Cardiac muscle cell (in vitro differentiated cells and primary cell): ENCODE data around the gene FBXO9. TPM values are rescaled to one million over a fixed set of nuclear protein-coding genes. Genes with fewer than 3 reads are reported as not detected.
"Not testable (repeated sequence)": the region's sequence is repeated elsewhere in the genome, so short reads cannot be mapped to it uniquely, and the experiment has no call there.

Experiments
- DNase-seq, 2 donors: peaks; one replicate each; pipeline versions ENCODE4 v3.0.0 to v3.0.0-alpha.2; 2010 to 2017; ENCODE audit warnings: low read depth in 1 of 2, low spot score in 1 of 2
- H3K27ac ChIP-seq: fragments of 200-600 bp; sonication (generic); 2 replicates; pipeline ENCODE4 v1.5.1; 2016
- H3K27me3 ChIP-seq: fragments of 200-600 bp; sonication (generic); 2 replicates; pipeline ENCODE4 v1.6.0; 2016; ENCODE audit warnings: control low read depth
- H3K36me3 ChIP-seq: fragments of 200-600 bp; sonication (generic); 2 replicates; pipeline ENCODE4 v1.5.1; 2016; ENCODE audit warnings: control low read depth
- H3K4me1 ChIP-seq: fragments of 200-600 bp; sonication (generic); 2 replicates; pipeline ENCODE4 v1.8.1; 2017; ENCODE audit warnings: low read depth, mild to moderate bottlenecking, mixed run types
- H3K4me3 ChIP-seq: fragments of 200-600 bp; sonication (generic); 2 replicates; pipeline ENCODE4 v1.5.1; 2016; ENCODE audit warnings: mild to moderate bottlenecking
- H3K9me3 ChIP-seq: fragments of 200-600 bp; sonication (generic); 2 replicates; pipeline ENCODE4 v1.5.1; 2017; ENCODE audit warnings: low read depth, mild to moderate bottlenecking, control low read depth
- CTCF ChIP-seq: IDR thresholded peaks from 2 replicates; pipeline ENCODE4 v1.5.1; 2012; ENCODE audit warnings: low read depth, mild to moderate bottlenecking, low read length
- polyA plus RNA-seq: library from polyadenylated mRNA; unstranded; fragments of >200 nt; fragmentation: Nextera tagmentation; extraction: Ambion mirVana; gene quantifications from 2 replicates; pipeline ENCODE4 v1.2.1, GENCODE V29; 2016
- total RNA-seq: library from RNA; depleted of rRNA; stranded (reverse); fragments of >200 nt; gene quantifications from 2 replicates; pipeline ENCODE4 v1.2.3, GENCODE V29; 2016

The FBXO9 gene
- total and polyA plus RNA-seq, 2 experiments from 2014 or later = 69.9 to 182 TPM

- Histone ChIP-seq H3K36me3 (no peaks in the 10 kb centered on the region), H3K27ac (no peak overlapping the region), H3K4me1 (peaks cover 42% of the 10 kb centered on the region), H3K9me3 (no peaks in the 10 kb centered on the region), H3K27me3 (no peaks in the 10 kb centered on the region), H3K4me3 (no peak overlapping the region)
- no peak for DNase-seq
- TF ChIP-seq CTCF = no peak
These were observed 8.9 kb upstream of the FBXO9 start for GRCh38 chr6:53056273-53056672.

- H3K4me1 ChIP-seq = peaks cover 43% of the 10 kb centered on the region
- H3K27me3 ChIP-seq = no peaks in the 10 kb centered on the region
- no peak overlapping the region for H3K27ac ChIP-seq
- no peak for TF ChIP-seq CTCF
- no peak for DNase-seq
- no peaks in the 10 kb centered on the region for H3K36me3 ChIP-seq
- no peaks in the 10 kb centered on the region for H3K9me3 ChIP-seq
- H3K4me3 ChIP-seq = no peak overlapping the region
These were observed 6.6 kb upstream of the FBXO9 start for GRCh38 chr6:53058388-53059195.

GRCh38 chr6:53059648-53060589 lies 5.3 kb upstream of the FBXO9 start:
- Histone ChIP-seq H3K4me1 (peaks cover 43% of the 10 kb centered on the region), H3K27ac (peak overlapping the region; percentile 96), H3K9me3 (no peaks in the 10 kb centered on the region), H3K4me3 (peak overlapping the region; percentile 81), H3K36me3 (no peaks in the 10 kb centered on the region), H3K27me3 (no peaks in the 10 kb centered on the region)
- no peak for TF ChIP-seq CTCF
- no peak for DNase-seq

GRCh38 chr6:53062169-53062539 lies 3.0 kb upstream of the FBXO9 start:
- Histone ChIP-seq H3K36me3 (no peaks in the 10 kb centered on the region), H3K4me1 (peaks cover 38% of the 10 kb centered on the region), H3K27ac (peak overlapping the region; percentile 96), H3K27me3 (no peaks in the 10 kb centered on the region), H3K9me3 (no peaks in the 10 kb centered on the region), H3K4me3 (peak overlapping the region; percentile 81)
- TF ChIP-seq CTCF = no peak
- DNase-seq = no peak

- not testable (repeated sequence) for DNase-seq, H3K9me3 ChIP-seq, H3K27ac ChIP-seq, H3K27me3 ChIP-seq, H3K4me3 ChIP-seq, H3K36me3 ChIP-seq
- peaks cover 34% of the 10 kb centered on the region for H3K4me1 ChIP-seq
These were observed 949 bp upstream of the FBXO9 start for GRCh38 chr6:53064255-53064654.
